WTC11 (cell line): ENCODE data around the gene TRMT44. TPM values are rescaled to one million over a fixed set of nuclear protein-coding genes. Genes with fewer than 3 reads are reported as not detected.

Experiments
- ATAC-seq: fragments of 200-7000 bp; cut with Tn5 transposase; 2 replicates; pipeline ENCODE4 v1.10.0; 2021; ENCODE audit warnings: mild to moderate bottlenecking, moderate library complexity
- CTCF ChIA-PET: fragments of 300-600 bp; sonication (Branson Sonifier 250); formaldehyde crosslinking; loops from one replicate; lab custom pipeline; 2021; ENCODE audit warnings: antibody characterized with exemption; lab: Charles Lee
- POLR2A ChIA-PET: fragments of 350-600 bp; sonication (Branson Sonifier 250); formaldehyde crosslinking; loops from one replicate; lab custom pipeline; 2021; ENCODE audit warnings: antibody characterized with exemption; lab: Charles Lee
- DNase-seq: peaks from one replicate; pipeline ENCODE4 v3.0.0; 2021; ENCODE audit warnings: low spot score
- H3K27ac Mint-ChIP-seq: 2 replicates; pipeline ENCODE4 v1.8.0; 2021; ENCODE audit warnings: mixed read lengths
- H3K27me3 Mint-ChIP-seq: 2 replicates; pipeline ENCODE4 v1.8.0; 2021; ENCODE audit warnings: low read depth, mild to moderate bottlenecking, moderate library complexity, mixed read lengths
- H3K36me3 Mint-ChIP-seq: 2 replicates; pipeline ENCODE4 v1.8.0; 2021; ENCODE audit warnings: mixed read lengths
- H3K4me1 Mint-ChIP-seq: 2 replicates; pipeline ENCODE4 v1.8.0; 2022; ENCODE audit warnings: mixed read lengths
- H3K4me3 Mint-ChIP-seq: 2 replicates; pipeline ENCODE4 v1.8.0; 2021; ENCODE audit warnings: mild to moderate bottlenecking, moderate library complexity, mixed read lengths
- H3K9me3 Mint-ChIP-seq: 2 replicates; pipeline ENCODE4 v1.8.0; 2021; ENCODE audit warnings: mixed read lengths
- AR ChIP-seq: fragments of 250-450 bp; sonication (Bioruptor Pico); IDR thresholded peaks from 2 replicates; pipeline ENCODE4 v1.9.0; 2021; ENCODE audit warnings: mild to moderate bottlenecking
- FOXP1 ChIP-seq: sonication (generic); formaldehyde crosslinking; IDR thresholded peaks from 2 replicates; pipeline ENCODE4 v1.8.0; 2022; ENCODE audit warnings: missing genetic modification reagents, mild to moderate bottlenecking, moderate library complexity, borderline replicate concordance
- GABPB1 ChIP-seq: sonication (generic); formaldehyde crosslinking; IDR thresholded peaks from 2 replicates; pipeline ENCODE4 v1.8.1; 2023; ENCODE audit warnings: mild to moderate bottlenecking, missing genetic modification reagents
- HMGA2 ChIP-seq: fragments of 250-450 bp; sonication (Bioruptor Pico); IDR thresholded peaks from 2 replicates; pipeline ENCODE4 v1.4.0; 2021; ENCODE audit warnings: mild to moderate bottlenecking, moderate library complexity
- JUN ChIP-seq: sonication (generic); formaldehyde crosslinking; IDR thresholded peaks from 2 replicates; pipeline ENCODE4 v1.8.0; 2023; ENCODE audit warnings: mild to moderate bottlenecking, missing genetic modification reagents
- KAT7 ChIP-seq: sonication (generic); formaldehyde crosslinking; IDR thresholded peaks from 2 replicates; pipeline ENCODE4 v1.8.1; 2023; ENCODE audit warnings: missing genetic modification reagents, mild to moderate bottlenecking, borderline replicate concordance
- MXD4 ChIP-seq: fragments of 250-450 bp; sonication (Bioruptor Pico); IDR thresholded peaks from 2 replicates; pipeline ENCODE4 v1.8.0; 2021; ENCODE audit warnings: mild to moderate bottlenecking, moderate library complexity, borderline replicate concordance
- MYBL2 ChIP-seq: sonication (generic); formaldehyde crosslinking; IDR thresholded peaks from 2 replicates; pipeline ENCODE4 v1.8.1; 2023; ENCODE audit warnings: mild to moderate bottlenecking, moderate library complexity, missing genetic modification reagents
- PRDM15 ChIP-seq: sonication (generic); formaldehyde crosslinking; IDR thresholded peaks from 2 replicates; pipeline ENCODE4 v1.8.0; 2022; ENCODE audit warnings: missing genetic modification reagents
- RORB ChIP-seq: fragments of 250-450 bp; sonication (Bioruptor Pico); IDR thresholded peaks from 2 replicates; pipeline ENCODE4 v1.9.0; 2021; ENCODE audit warnings: mild to moderate bottlenecking
- TP53 ChIP-seq: sonication (generic); formaldehyde crosslinking; IDR thresholded peaks from 2 replicates; pipeline ENCODE4 v1.8.1; 2023; ENCODE audit warnings: mild to moderate bottlenecking, missing genetic modification reagents
- USF1 ChIP-seq: sonication (generic); formaldehyde crosslinking; IDR thresholded peaks from 2 replicates; pipeline ENCODE4 v1.8.0; 2022; ENCODE audit warnings: mild to moderate bottlenecking, missing genetic modification reagents
- ZNF263 ChIP-seq: sonication (generic); formaldehyde crosslinking; IDR thresholded peaks from 2 replicates; pipeline ENCODE4 v1.8.1; 2022; ENCODE audit warnings: low read depth, mild to moderate bottlenecking, moderate library complexity, missing genetic modification reagents
- ZNF281 ChIP-seq: sonication (generic); formaldehyde crosslinking; IDR thresholded peaks from 2 replicates; pipeline ENCODE4 v1.8.0; 2023; ENCODE audit warnings: mild to moderate bottlenecking, missing genetic modification reagents
- ZNF423 ChIP-seq: fragments of 250-450 bp; sonication (Bioruptor Pico); IDR thresholded peaks from 2 replicates; pipeline ENCODE4 v2.1.2; 2022; ENCODE audit warnings: mild to moderate bottlenecking, moderate library complexity
- total RNA-seq: library from RNA; stranded (reverse); gene quantifications from 3 replicates; pipeline ENCODE4 v1.2.3, GENCODE V29; 2021
- TF ChIP-seq, protein P1 (sequence below): sonication (generic); formaldehyde crosslinking; IDR thresholded peaks from 2 replicates; pipeline ENCODE4 v1.8.1; 2023; ENCODE audit warnings: mild to moderate bottlenecking, missing genetic modification reagents
- TF ChIP-seq, protein P2 (sequence below): fragments of 250-450 bp; sonication (Bioruptor Pico); IDR thresholded peaks from 2 replicates; pipeline ENCODE4 v1.9.0; 2021; ENCODE audit warnings: mild to moderate bottlenecking, borderline replicate concordance
- TF ChIP-seq, protein P3 (sequence below): sonication (generic); formaldehyde crosslinking; IDR thresholded peaks from 2 replicates; pipeline ENCODE4 v1.8.1; 2022; ENCODE audit warnings: low read depth, mild to moderate bottlenecking, moderate library complexity, missing genetic modification reagents, borderline replicate concordance

The TRMT44 gene
- total RNA-seq, 1 experiment from 2014 or later, result 28.4 TPM

DNA sequence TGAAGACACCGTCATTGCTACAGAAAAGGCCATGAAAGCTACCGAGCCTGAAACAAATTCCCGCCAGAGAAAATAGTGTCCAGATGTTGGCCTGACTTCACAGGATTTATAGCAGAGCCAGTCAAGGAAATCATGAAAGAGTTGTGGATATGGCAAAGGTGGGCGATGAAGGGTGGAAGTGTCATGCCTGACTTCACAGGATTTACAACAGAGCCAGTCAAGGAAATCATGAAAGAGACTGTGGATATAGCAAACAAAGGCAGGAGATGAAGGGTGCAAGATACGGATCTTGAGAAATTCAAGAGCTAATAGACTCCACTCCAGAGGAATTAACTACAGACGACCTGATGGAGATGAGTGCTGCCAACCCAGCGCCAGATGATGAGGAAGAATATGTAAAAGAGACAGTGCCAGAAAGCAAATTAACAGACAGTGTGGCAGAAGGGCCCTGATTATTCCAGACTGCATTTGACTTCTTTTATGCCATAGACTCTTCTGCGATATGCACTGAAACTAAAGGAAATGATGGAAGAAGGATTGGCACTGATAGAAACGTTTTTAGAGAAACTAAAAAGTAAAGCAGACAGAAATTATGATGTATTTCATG lies 17.2 kb downstream of the TRMT44 start (continued):
- TF ChIP-seq, protein P1, sequence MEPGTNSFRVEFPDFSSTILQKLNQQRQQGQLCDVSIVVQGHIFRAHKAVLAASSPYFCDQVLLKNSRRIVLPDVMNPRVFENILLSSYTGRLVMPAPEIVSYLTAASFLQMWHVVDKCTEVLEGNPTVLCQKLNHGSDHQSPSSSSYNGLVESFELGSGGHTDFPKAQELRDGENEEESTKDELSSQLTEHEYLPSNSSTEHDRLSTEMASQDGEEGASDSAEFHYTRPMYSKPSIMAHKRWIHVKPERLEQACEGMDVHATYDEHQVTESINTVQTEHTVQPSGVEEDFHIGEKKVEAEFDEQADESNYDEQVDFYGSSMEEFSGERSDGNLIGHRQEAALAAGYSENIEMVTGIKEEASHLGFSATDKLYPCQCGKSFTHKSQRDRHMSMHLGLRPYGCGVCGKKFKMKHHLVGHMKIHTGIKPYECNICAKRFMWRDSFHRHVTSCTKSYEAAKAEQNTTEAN (CRISPR knock-in tag), result no peak
- no peak for TF ChIP-seq HMGA2 (CRISPR knock-in tag)
- TF ChIP-seq MXD4 (CRISPR knock-in tag), result no peak
- no peak for TF ChIP-seq ZNF263
- no peak for TF ChIP-seq ZNF423 (CRISPR knock-in tag)
- TF ChIP-seq USF1 (CRISPR knock-in tag), result no peak
- TF ChIP-seq AR (CRISPR knock-in tag), result no peak
- TF ChIP-seq MYBL2, result no peak
- no peak for TF ChIP-seq KAT7 (CRISPR knock-in tag)
- TF ChIP-seq ZNF281, result no peak
- no peak for TF ChIP-seq FOXP1 (CRISPR knock-in tag)

DNA sequence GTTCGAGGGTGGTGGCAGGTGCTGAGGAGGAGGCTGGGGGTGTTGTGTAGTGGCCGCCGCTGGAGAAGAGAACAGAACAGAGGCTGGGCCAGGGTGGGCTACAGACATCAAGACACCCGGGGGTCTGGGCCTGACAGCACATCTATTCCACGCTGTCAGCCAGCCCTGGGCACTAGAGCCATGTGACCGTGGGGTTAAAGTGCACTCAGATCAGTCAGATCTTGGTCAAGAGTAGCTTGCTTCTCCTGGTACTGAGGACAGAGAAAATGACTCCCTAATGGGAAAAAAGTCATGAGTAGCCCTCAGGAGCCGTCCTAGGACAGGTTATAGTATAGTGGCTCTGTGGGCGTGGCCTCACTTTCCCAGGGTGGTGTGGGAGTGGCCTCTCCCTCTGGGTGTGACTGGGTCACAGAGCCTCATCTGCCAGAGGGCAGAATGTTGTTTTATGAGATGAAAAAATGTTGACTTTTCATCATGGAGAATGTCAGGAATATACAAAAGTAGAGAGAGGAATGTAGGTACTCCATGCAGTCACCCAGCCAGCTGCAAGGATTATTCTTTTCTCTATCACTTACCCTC lies 19.4 kb downstream of the TRMT44 start:
- POLR2A ChIA-PET, result no interaction called here
- ATAC-seq (peak; percentile 79), DNase-seq (peak; percentile 30)
- Mint-ChIP-seq H3K4me3 (no peak overlapping the region), H3K9me3 (no peaks in the 10 kb centered on the region), H3K4me1 (peaks cover 5% of the 10 kb centered on the region; the same call in 1 of the 2 replicates), H3K36me3 (peaks cover 24% of the 10 kb centered on the region), H3K27ac (no peak overlapping the region), H3K27me3 (no peaks in the 10 kb centered on the region)
- CTCF ChIA-PET, result interaction anchor here (0.5 to 0.8 kb wide), 2 partner anchors 117 to 147 kb away, joined by 3 to 4 read pairs; no protein-coding TSS in a partner anchor
- TF ChIP-seq GABPB1 (CRISPR knock-in tag) (no peak), TP53 (CRISPR knock-in tag) (no peak), RORB (CRISPR knock-in tag) (no peak), PRDM15 (CRISPR knock-in tag) (no peak), JUN (no peak)
- TF ChIP-seq, protein P2, sequence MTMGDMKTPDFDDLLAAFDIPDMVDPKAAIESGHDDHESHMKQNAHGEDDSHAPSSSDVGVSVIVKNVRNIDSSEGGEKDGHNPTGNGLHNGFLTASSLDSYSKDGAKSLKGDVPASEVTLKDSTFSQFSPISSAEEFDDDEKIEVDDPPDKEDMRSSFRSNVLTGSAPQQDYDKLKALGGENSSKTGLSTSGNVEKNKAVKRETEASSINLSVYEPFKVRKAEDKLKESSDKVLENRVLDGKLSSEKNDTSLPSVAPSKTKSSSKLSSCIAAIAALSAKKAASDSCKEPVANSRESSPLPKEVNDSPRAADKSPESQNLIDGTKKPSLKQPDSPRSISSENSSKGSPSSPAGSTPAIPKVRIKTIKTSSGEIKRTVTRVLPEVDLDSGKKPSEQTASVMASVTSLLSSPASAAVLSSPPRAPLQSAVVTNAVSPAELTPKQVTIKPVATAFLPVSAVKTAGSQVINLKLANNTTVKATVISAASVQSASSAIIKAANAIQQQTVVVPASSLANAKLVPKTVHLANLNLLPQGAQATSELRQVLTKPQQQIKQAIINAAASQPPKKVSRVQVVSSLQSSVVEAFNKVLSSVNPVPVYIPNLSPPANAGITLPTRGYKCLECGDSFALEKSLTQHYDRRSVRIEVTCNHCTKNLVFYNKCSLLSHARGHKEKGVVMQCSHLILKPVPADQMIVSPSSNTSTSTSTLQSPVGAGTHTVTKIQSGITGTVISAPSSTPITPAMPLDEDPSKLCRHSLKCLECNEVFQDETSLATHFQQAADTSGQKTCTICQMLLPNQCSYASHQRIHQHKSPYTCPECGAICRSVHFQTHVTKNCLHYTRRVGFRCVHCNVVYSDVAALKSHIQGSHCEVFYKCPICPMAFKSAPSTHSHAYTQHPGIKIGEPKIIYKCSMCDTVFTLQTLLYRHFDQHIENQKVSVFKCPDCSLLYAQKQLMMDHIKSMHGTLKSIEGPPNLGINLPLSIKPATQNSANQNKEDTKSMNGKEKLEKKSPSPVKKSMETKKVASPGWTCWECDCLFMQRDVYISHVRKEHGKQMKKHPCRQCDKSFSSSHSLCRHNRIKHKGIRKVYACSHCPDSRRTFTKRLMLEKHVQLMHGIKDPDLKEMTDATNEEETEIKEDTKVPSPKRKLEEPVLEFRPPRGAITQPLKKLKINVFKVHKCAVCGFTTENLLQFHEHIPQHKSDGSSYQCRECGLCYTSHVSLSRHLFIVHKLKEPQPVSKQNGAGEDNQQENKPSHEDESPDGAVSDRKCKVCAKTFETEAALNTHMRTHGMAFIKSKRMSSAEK, result no peak
- TF ChIP-seq, protein P3, sequence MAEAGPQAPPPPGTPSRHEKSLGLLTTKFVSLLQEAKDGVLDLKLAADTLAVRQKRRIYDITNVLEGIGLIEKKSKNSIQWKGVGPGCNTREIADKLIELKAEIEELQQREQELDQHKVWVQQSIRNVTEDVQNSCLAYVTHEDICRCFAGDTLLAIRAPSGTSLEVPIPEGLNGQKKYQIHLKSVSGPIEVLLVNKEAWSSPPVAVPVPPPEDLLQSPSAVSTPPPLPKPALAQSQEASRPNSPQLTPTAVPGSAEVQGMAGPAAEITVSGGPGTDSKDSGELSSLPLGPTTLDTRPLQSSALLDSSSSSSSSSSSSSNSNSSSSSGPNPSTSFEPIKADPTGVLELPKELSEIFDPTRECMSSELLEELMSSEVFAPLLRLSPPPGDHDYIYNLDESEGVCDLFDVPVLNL, result no peak
